Mucosa of descending colon (tissue), 3 donors: Measurements from ENCODE around the gene SNTG2. TPM values are rescaled to one million over a fixed set of nuclear protein-coding genes. Genes with fewer than 3 reads are reported as not detected.

Experiments
- ATAC-seq: fragments of 200-7000 bp; cut with Tn5 transposase; one replicate; pipeline ENCODE4 v1.9.1; 2020; ENCODE audit warnings: mild to moderate bottlenecking, moderate library complexity
- DNase-seq, 3 donors: peaks; one replicate each; pipeline ENCODE4 v3.0.0-alpha.2; 2020
- H3K36me3 ChIP-seq: fragments of 200-600 bp; one replicate; pipeline ENCODE4 v1.8.0; 2021; ENCODE audit warnings: low read depth, mild to moderate bottlenecking
- H3K4me1 ChIP-seq: fragments of 200-600 bp; one replicate; pipeline ENCODE4 v1.8.0; 2021; ENCODE audit warnings: low read depth, mild to moderate bottlenecking
- H3K4me3 ChIP-seq: fragments of 200-600 bp; one replicate; pipeline ENCODE4 v1.8.0; 2021; ENCODE audit warnings: mild to moderate bottlenecking
- H3K9me3 ChIP-seq: fragments of 200-600 bp; one replicate; pipeline ENCODE4 v1.8.0; 2021; ENCODE audit warnings: mild to moderate bottlenecking
- CTCF ChIP-seq: fragments of 200-600 bp; IDR thresholded peaks from one replicate; pipeline ENCODE4 v1.8.0; 2022; ENCODE audit warnings: antibody characterized with exemption, mild to moderate bottlenecking
- intact Hi-C, 2 donors: fragments of 100-400 bp; cut with DNase I in 1 of 2; cut with micrococcal nuclease in 1 of 2; formaldehyde crosslinking; loops; one replicate each; pipeline versions ENCODE4 v1.11.0 to v1.11.1; 2022; cut with DNase I, micrococcal nuclease
- total RNA-seq, 3 donors: library from RNA; stranded (reverse); fragmentation: NEBNext Ultra II Directional in 2 of 3; extraction: Animal tissue kit (Norgen Biotek cat#: 25700) in 2 of 3; gene quantifications; one replicate each; pipeline versions ENCODE4 v1.2.1 to v1.2.4, GENCODE V29; 2021 to 2023
- donor health status: DM: no; HTN: no; CAD: no; lungs with moderate emphysema.
- donor health status: DM: no; HTN: no; CAD: no.
- donor health status: DM: no; HTN: yes; CAD: no.

Gene SNTG2
- total RNA-seq, 3 donors from 2014 or later: 0.38 to 3.0 (median 2.8) TPM

GRCh38 chr2:915979-916378, 34.7 kb upstream of the SNTG2 start:
- H3K4me1 ChIP-seq: no peaks in the 10 kb centered on the region
- intact Hi-C loops: no loop called here
- no peaks in the 10 kb centered on the region for H3K9me3 ChIP-seq
- H3K36me3 ChIP-seq: no peaks in the 10 kb centered on the region
- ATAC-seq (no peak), DNase-seq (no peak)
- no peak overlapping the region for H3K4me3 ChIP-seq
- TF ChIP-seq CTCF: no peak

GRCh38 chr2:916935-917334, 33.7 kb upstream of the SNTG2 start:
- TF ChIP-seq CTCF: no peak
- intact Hi-C loops: no loop called here
- Histone ChIP-seq H3K4me3 (no peak overlapping the region), H3K9me3 (no peaks in the 10 kb centered on the region), H3K36me3 (no peaks in the 10 kb centered on the region), H3K4me1 (no peaks in the 10 kb centered on the region)
- DNase-seq (no peak), ATAC-seq (no peak)

GRCh38 chr2:919672-920071, 31.0 kb upstream of the SNTG2 start:
- TF ChIP-seq CTCF: no peak
- no peak for DNase-seq
- no peaks in the 10 kb centered on the region for H3K9me3 ChIP-seq
- H3K4me1 ChIP-seq: no peaks in the 10 kb centered on the region
- no peak for ATAC-seq
- intact Hi-C loops: no loop called here
- H3K4me3 ChIP-seq: no peak overlapping the region
- H3K36me3 ChIP-seq: no peaks in the 10 kb centered on the region

- intact Hi-C loops: no loop called here
- H3K4me3 ChIP-seq: no peak overlapping the region
- no peaks in the 10 kb centered on the region for H3K9me3 ChIP-seq
- ATAC-seq (no peak), DNase-seq (no peak)
- H3K4me1 ChIP-seq: no peaks in the 10 kb centered on the region
- no peak for TF ChIP-seq CTCF
- no peaks in the 10 kb centered on the region for H3K36me3 ChIP-seq
Observed at GRCh38 chr2:920573-920972, 30.1 kb upstream of the SNTG2 start.

- intact Hi-C loops: no loop called here
- no peaks in the 10 kb centered on the region for H3K36me3 ChIP-seq
- ATAC-seq: no peak
- no peak for DNase-seq
- no peaks in the 10 kb centered on the region for H3K4me1 ChIP-seq
- TF ChIP-seq CTCF: no peak
- H3K4me3 ChIP-seq: no peak overlapping the region
- H3K9me3 ChIP-seq: no peaks in the 10 kb centered on the region
Observed at GRCh38 chr2:920999-921398, 29.6 kb upstream of the SNTG2 start.

- no peak overlapping the region for H3K4me3 ChIP-seq
- no peaks in the 10 kb centered on the region for H3K36me3 ChIP-seq
- ATAC-seq (no peak), DNase-seq (no peak)
- intact Hi-C loops: no loop called here
- no peaks in the 10 kb centered on the region for H3K4me1 ChIP-seq
- no peak for TF ChIP-seq CTCF
- H3K9me3 ChIP-seq: no peaks in the 10 kb centered on the region
Observed at GRCh38 chr2:922185-922584, 28.5 kb upstream of the SNTG2 start.
